Mucosa of rectum (tissue), 2 donors: ENCODE results near the gene MATR3.

ENCODE experiments used
- H3K27ac ChIP-seq, 2 donors: one replicate each; pipeline ENCODE4 v1.7.0; 2013; ENCODE audit warnings: inconsistent platforms in 2 of 2, low read depth in 2 of 2, low read length in 2 of 2
- H3K27me3 ChIP-seq, 2 donors: one replicate each; pipeline ENCODE4 v1.7.0; 2013; ENCODE audit warnings: low read length in 2 of 2; ENCODE audit not compliant: control insufficient read depth in 2 of 2, insufficient read depth in 2 of 2
- H3K36me3 ChIP-seq, 2 donors: one replicate each; pipeline ENCODE4 v1.7.0; 2013; ENCODE audit warnings: low read length in 2 of 2; ENCODE audit not compliant: control insufficient read depth in 2 of 2, insufficient read depth in 2 of 2
- H3K4me1 ChIP-seq, 2 donors: one replicate each; pipeline ENCODE4 v1.7.0; 2013; ENCODE audit warnings: low read length in 2 of 2, mild to moderate bottlenecking in 1 of 2; ENCODE audit not compliant: control insufficient read depth in 2 of 2, insufficient read depth in 2 of 2
- H3K4me3 ChIP-seq, 2 donors: one replicate each; pipeline ENCODE4 v1.7.0; 2013; ENCODE audit warnings: low read length in 2 of 2
- H3K9ac ChIP-seq, 2 donors: one replicate each; pipeline ENCODE4 v1.7.0; 2013; ENCODE audit warnings: low read length in 2 of 2, low read depth in 1 of 2, mild to moderate bottlenecking in 1 of 2
- H3K9me3 ChIP-seq, 2 donors: one replicate each; pipeline ENCODE4 v1.7.0; 2013; ENCODE audit warnings: low read length in 2 of 2; ENCODE audit not compliant: control insufficient read depth in 2 of 2
- donor health status: healthy.
- donor health status: Normal muscosa, but diverticular disease.

Gene MATR3

GRCh38 chr5:139282197-139282557, 11.4 kb upstream of the MATR3 start:
- Histone ChIP-seq H3K9me3 (no peaks in the 10 kb centered on the region), H3K9ac (peak overlapping the region in 1 of 2 donors; percentile 44), H3K27ac (peak overlapping the region; percentile 52 to 67), H3K4me3 (no peak overlapping the region), H3K36me3 (peaks cover 12 to 16% of the 10 kb centered on the region in 2 donors), H3K4me1 (peaks cover 27 to 28% of the 10 kb centered on the region in 2 donors), H3K27me3 (no peaks in the 10 kb centered on the region)

GRCh38 chr5:139283252-139284166, 10.0 kb upstream of the MATR3 start:
- Histone ChIP-seq H3K9me3 (no peaks in the 10 kb centered on the region), H3K27ac (peak overlapping the region; percentile 29 to 57), H3K4me3 (peak overlapping the region in 1 of 2 donors; percentile 14), H3K27me3 (no peaks in the 10 kb centered on the region), H3K36me3 (peaks cover 12% of the 10 kb centered on the region in 2 donors), H3K9ac (no peak overlapping the region), H3K4me1 (peaks cover 27 to 28% of the 10 kb centered on the region in 2 donors)

GRCh38 chr5:139284295-139284694, 9.2 kb upstream of the MATR3 start:
- no peak overlapping the region for H3K27ac ChIP-seq
- peaks cover 7 to 12% of the 10 kb centered on the region in 2 donors for H3K36me3 ChIP-seq
- peaks cover 26 to 27% of the 10 kb centered on the region in 2 donors for H3K4me1 ChIP-seq
- no peaks in the 10 kb centered on the region for H3K27me3 ChIP-seq
- H3K9me3 ChIP-seq = no peaks in the 10 kb centered on the region
- no peak overlapping the region for H3K4me3 ChIP-seq
- no peak overlapping the region for H3K9ac ChIP-seq

GRCh38 chr5:139285651-139286392, 7.7 kb upstream of the MATR3 start:
- Histone ChIP-seq H3K4me3 (no peak overlapping the region), H3K9me3 (no peaks in the 10 kb centered on the region), H3K9ac (no peak overlapping the region), H3K27ac (no peak overlapping the region), H3K27me3 (no peaks in the 10 kb centered on the region), H3K36me3 (peaks cover 0 to 12% of the 10 kb centered on the region in 2 donors), H3K4me1 (peaks cover 25 to 26% of the 10 kb centered on the region in 2 donors)

- no peaks in the 10 kb centered on the region for H3K9me3 ChIP-seq
- no peaks in the 10 kb centered on the region for H3K27me3 ChIP-seq
- no peak overlapping the region for H3K9ac ChIP-seq
- H3K36me3 ChIP-seq = peaks cover 0 to 9% of the 10 kb centered on the region in 2 donors
- no peak overlapping the region for H3K27ac ChIP-seq
- peaks cover 8 to 11% of the 10 kb centered on the region in 2 donors for H3K4me1 ChIP-seq
- no peak overlapping the region for H3K4me3 ChIP-seq
Measured at GRCh38 chr5:139287890-139288635, 5.5 kb upstream of the MATR3 start.

- Histone ChIP-seq H3K27me3 (no peaks in the 10 kb centered on the region), H3K9me3 (no peaks in the 10 kb centered on the region), H3K27ac (no peak overlapping the region), H3K36me3 (no peaks in the 10 kb centered on the region), H3K9ac (no peak overlapping the region), H3K4me3 (no peak overlapping the region), H3K4me1 (peaks cover 13 to 17% of the 10 kb centered on the region in 2 donors)
Measured at GRCh38 chr5:139291051-139291450, 2.5 kb upstream of the MATR3 start.

- Histone ChIP-seq H3K4me1 (peaks cover 17 to 18% of the 10 kb centered on the region in 2 donors), H3K36me3 (no peaks in the 10 kb centered on the region), H3K27me3 (no peaks in the 10 kb centered on the region), H3K9ac (peak overlapping the region; percentile 96 to 98), H3K27ac (peak overlapping the region; percentile 99 to 100), H3K4me3 (peak overlapping the region; percentile 99), H3K9me3 (no peaks in the 10 kb centered on the region)
Measured at GRCh38 chr5:139293202-139293506, 386 bp upstream of the MATR3 start.

GRCh38 chr5:139294374-139295165, 1.0 kb downstream of the MATR3 start:
- peaks cover 20 to 30% of the 10 kb centered on the region in 2 donors for H3K4me1 ChIP-seq
- no peaks in the 10 kb centered on the region for H3K36me3 ChIP-seq
- H3K9me3 ChIP-seq = no peaks in the 10 kb centered on the region
- peak overlapping the region; percentile 99 for H3K4me3 ChIP-seq
- peak overlapping the region; percentile 89 to 98 for H3K9ac ChIP-seq
- peak overlapping the region; percentile 99 to 100 for H3K27ac ChIP-seq
- no peaks in the 10 kb centered on the region for H3K27me3 ChIP-seq

- H3K27me3 ChIP-seq = no peaks in the 10 kb centered on the region
- H3K36me3 ChIP-seq = no peaks in the 10 kb centered on the region
- peaks cover 22 to 31% of the 10 kb centered on the region in 2 donors for H3K4me1 ChIP-seq
- no peaks in the 10 kb centered on the region for H3K9me3 ChIP-seq
- peak overlapping the region in 1 of 2 donors; percentile 99 for H3K27ac ChIP-seq
- peak overlapping the region; percentile 89 to 98 for H3K9ac ChIP-seq
- H3K4me3 ChIP-seq = peak overlapping the region; percentile 99
Measured at GRCh38 chr5:139295346-139296057, 2.0 kb downstream of the MATR3 start.
